Caki2 (cell line): ENCODE results near the gene KRT85. TPM values are rescaled to one million over a fixed set of nuclear protein-coding genes. Genes with fewer than 3 reads are reported as not detected.
"Not testable (repeated sequence)": the region's sequence is repeated elsewhere in the genome, so short reads cannot be mapped to it uniquely, and the experiment has no call there.

Experiments
- DNase-seq: peaks from one replicate; pipeline ENCODE4 v3.0.0-alpha.2; 2015; ENCODE audit warnings: low read depth
- in situ Hi-C: cut with HindIII; loops from 2 replicates; pipeline ENCODE4 v1.10.0; 2016; ENCODE audit warnings: low sequenced_read_pairs, low pct_unique_long_range_greater_than_20kb, mixed read lengths
- total RNA-seq: library from RNA; depleted of rRNA; stranded (reverse); fragments of >200 nt; shearing (Covaris generic); gene quantifications from 2 replicates; pipeline ENCODE4 v1.2.3, GENCODE V29; 2014; ENCODE audit warnings: low replicate concordance; rRNA removed

The KRT85 gene
- total RNA-seq, 1 experiment from 2014 or later = not detected

DNA sequence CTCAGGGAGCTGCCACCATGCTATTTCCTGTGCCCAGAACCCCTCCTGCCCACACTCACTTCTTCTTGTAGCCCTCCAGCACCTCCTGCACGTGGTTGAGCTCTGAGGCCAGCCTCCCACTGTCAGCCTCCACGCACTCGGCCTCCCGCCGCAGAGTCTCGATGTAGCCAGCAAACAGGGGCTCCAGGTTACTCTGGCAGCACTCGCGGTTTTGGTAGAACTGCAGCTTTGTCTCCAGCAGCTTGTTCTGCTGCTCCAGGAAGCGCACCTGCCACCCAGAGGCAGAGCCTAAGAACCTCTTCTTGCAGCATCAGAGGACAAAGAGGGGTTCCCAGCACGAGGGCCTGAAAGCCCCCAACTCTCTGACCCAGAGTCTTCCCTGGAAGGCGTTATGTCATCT lies 48.2 kb downstream of the KRT85 start:
- no peak for DNase-seq
- in situ Hi-C loops = no loop called here

DNA sequence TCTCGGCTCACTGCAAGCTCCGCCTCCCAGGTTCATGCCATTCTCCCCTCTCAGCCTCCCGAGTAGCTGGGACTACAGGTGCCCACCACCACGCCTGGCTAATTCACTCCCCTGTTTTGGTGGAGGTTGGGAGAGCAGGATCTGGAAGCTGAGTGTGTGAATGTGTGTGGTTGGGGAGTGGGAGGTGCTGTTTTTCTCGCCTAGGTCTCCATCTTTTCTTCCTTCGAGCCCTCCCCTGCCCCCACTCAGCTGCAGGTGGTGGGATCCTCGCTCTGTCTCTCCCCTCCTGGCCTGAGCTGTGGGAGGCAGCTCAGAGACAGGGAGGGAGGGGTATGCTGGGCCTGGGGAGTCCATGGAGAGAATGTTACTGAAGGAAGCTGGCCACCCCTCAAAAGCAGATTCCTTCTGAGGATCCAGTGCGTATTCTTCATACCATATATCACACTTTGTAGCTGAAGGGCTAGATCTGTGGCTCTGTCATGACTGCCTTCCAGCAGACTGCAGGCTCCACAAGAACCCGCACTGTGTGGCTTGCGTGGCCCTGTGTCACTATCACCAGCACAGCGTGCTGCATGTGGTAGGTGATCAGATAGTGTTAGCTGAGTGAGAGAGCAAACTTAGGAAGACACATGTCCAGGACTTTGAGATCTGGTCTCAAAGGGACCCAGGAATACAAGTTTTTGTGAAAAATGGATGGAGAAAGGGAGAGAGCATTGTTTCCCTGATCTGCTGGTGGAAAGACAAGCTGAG lies 48.9 kb downstream of the KRT85 start:
- in situ Hi-C loops = no loop called here
- no peak for DNase-seq

DNA sequence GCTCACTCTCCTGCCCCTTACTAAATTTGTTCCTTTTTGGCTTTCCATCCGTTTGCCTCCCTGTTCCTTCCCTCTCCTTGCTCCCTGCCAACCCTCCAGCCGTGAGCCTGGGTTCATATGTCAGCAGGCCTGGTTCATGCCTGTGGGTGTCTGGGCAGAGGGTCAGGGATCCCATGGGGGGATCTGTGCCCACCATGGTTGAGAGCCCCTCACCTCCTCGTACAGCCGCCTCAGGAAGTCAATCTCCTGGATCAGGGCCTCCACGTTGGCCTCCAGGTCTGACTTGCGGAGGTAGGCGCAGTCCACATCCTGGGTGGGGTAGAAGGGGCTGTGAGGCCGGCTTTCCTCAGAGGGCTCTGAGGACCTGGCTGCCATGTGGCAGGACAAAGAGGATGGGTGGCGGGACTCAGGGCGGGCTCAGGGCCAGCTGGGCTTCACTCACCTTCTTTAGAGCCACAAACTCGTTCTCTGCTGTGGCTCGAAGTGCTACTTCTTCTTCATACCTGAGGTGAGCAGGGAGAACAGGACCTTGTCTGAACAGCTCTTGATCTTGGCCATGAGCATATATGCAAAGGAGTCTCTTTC lies 49.7 kb downstream of the KRT85 start:
- no peak for DNase-seq
- in situ Hi-C loops = no loop called here

DNA sequence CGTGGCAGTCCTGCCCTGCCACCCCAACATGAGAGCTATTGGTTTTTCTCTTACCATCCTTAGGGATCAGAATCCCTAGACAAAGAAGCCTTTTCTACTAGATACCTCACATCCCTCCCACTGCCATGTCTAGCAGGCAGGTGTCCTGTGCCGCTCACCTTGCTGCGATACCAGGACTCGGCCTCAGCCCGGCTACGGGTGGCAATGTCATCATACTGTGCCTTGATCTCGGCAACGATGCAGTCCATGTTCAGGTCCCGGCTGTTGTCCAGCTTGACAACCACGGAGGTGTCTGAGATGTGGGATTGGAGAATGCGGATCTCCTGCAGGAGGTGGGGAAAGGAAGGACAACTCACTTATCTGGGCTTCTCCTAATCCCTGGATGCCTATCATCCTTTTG lies 50.6 kb downstream of the KRT85 start:
- in situ Hi-C loops = no loop called here
- no peak for DNase-seq

DNA sequence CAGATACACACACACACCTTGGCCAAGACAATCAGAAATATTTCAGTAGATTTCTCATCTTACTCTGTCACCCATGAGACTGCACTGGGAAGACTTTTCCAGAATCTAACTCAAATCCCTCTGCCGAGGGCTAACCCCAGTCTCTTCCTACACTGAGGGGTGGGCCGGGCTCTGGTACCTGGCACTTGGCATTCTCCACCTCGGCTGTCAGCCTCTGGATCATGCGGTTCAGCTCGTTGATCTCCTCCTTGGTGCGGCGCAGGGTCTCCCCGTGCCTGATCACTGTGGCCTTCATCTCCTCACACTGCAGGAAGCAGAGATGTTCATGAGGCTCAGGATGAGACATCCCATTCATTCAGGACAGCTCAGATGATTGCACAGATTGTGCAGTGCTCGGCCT lies 51.0 kb downstream of the KRT85 start:
- in situ Hi-C loops = no loop called here
- DNase-seq = no peak

DNA sequence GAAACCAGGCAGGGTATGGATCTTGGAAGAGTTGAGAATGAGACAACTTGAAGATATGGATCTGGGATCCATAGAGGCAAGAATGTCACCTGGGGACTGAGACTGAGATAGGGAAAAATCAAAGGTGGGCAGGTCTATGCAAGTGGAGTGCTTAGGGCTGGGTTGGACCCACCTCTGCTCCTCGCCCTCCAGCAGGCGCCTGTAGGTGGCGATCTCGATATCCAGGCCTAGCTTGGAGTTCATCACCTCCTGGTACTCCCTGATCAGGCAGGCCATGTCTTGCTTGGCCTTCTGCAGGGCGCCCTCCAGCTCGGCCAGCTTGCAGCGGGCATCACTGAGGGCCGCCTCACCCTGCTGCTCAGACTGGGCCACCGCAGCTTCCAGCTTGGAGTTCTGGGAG lies 51.6 kb downstream of the KRT85 start:
- in situ Hi-C loops, DNase-seq: not testable (repeated sequence)

DNA sequence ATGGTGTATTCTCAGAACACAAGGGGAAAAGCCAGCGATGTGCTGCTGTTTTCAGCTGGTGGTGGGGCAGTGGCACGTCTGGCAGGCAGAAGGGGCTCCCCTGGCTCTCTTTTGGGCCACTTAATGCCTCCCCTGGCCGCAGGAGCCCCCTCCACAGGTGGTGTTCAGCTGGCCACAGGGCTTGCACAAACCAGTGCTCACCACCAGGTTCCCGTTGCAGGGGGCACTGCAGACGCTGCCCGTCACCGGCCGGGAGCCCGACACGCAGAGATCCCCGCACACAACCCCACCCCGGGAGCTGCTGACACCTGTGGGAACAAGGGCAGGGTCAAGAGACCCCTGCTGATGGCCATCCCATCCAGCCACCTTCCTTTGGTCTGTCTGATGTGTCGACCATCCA lies 52.8 kb downstream of the KRT85 start:
- in situ Hi-C loops = no loop called here

DNA sequence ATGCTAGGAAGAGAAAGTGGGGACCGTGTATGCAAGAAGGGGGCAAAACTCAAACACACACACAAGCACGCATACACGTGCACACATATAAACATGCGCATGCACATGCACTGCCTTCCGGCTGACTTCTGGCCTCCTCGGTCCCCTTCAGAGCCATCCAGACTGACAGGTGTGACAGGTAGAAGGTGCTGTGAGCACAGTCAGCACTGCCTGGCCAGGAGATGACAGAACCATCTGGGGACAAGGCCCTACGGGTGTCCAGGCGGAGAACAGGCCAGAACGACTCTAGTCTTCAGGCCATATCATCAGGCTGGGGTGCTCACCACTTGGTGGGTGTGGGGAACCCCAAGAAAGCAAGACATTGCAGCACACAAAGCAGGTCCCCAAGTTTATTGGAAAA lies 53.4 kb downstream of the KRT85 start:
- no peak for DNase-seq
- in situ Hi-C loops = no loop called here

More for the DNA sequence above, 52.8 kb downstream of the KRT85 start:
- DNase-seq = no peak

DNA sequence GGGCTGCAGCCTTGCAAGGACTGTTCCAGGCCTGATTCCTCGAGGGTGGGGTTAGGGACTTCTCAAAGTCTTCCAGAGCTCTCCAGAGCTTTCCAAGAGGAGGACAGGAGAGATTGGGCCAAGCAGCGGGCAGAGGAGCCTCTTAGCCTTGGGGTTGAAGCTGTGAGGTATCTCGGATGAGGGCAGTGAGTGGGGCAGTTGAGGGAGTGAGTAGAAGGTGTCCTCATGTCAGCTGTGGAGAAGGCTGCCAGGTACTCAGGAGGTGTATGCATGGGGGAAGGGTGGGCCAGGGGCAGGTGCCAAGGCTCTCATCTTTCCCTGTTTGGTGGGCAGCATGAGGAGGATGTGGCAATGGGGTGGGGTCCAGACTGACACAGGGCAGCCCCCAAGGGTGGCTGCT lies 53.8 kb downstream of the KRT85 start:
- in situ Hi-C loops = no loop called here
- no peak for DNase-seq

DNA sequence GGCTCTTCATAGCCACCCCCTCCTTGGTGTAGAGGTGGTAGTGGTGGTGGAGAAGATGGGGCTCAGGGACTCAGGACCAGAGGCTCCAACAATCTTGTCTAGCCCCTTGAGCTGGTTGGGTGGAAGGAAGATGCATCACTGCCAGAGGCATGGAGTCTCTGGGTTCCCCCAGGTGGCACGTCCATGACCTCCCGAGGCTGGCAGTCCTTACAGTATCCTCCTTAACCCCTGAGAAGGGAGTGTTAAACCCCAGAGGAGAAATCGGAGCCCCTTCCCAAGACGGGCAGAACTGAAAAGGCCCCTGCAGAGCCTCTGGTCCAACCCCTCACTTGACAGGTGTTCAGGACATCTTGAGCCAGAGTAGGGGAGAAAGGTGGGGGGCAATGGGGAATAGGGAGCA lies 55.2 kb downstream of the KRT85 start:
- no peak for DNase-seq

DNA sequence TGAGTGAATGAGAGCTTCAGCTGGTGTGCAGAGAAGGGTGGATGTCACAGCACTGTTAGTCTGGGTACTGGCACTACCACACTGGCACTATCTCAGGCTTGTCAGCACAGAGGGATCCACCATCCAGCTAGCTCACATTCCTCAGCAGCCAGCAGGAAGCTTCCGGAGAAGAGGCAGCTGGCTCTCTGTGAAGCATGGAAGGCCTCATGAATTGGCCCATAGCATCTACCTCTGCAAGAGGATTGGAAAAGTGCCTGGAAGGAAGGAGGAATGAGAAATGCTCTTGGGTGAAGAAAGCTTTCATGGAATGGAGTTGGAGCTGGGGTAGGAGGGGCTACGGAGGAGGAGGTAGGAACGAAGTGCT lies 56.0 kb downstream of the KRT85 start:
- DNase-seq = no peak
- in situ Hi-C loops = no loop called here

More for the DNA sequence above, 55.2 kb downstream of the KRT85 start:
- in situ Hi-C loops = no loop called here

DNA sequence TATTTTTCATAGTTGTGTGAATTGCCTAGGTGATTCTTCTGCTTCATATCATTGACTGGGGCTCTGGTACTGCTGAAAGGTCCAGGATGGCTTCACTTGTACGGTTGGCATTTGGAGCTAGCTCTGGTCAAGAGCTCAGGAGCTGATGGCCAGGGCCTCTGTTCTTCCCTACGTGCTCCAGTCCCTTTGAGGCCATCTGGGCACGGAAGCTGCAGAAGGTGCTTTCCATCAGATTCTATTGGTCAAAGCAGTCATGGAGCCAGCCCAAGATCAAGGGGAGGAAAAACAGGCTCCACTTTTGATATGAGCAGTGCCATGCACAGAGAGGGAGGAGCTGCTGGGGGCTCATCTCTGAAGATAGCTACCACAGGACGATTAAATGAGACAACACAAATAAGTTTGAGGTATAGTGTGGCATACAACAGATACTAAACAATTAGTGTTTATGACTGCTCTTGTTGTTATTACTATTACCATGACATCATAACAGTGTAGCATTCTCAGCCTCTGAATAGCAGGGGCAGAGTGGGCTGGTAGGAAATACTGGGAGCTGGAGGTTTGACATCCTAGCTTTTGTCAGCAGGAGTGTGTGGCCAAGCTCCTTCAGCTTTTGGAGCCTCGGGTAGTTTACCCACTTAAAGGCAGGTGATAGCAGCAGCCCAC lies 56.5 kb downstream of the KRT85 start:
- in situ Hi-C loops = no loop called here
- no peak for DNase-seq

Other genes with a start within 250 kb of the KRT85 start
- gene KRT80, start 175.5 kb downstream of the KRT85 start, total RNA-seq = 31.6 and 33.0 TPM in 2 replicates
- gene KRT7, start 134.2 kb downstream of the KRT85 start, total RNA-seq = 122 and 152 TPM in 2 replicates
- gene KRT86, start 92.8 kb downstream of the KRT85 start, total RNA-seq = 8.7 and 14.5 TPM in 2 replicates
- gene KRT81, start 75.9 kb downstream of the KRT85 start, total RNA-seq = 3.3 TPM in 1 of 2 replicates, not detected in the other
- not detected in 2 replicates for gene KRT83, start 46.1 kb downstream of the KRT85 start, total RNA-seq
- gene KRT84, start 18.2 kb upstream of the KRT85 start, total RNA-seq = not detected in 2 replicates
- gene KRT82, start 38.9 kb upstream of the KRT85 start, total RNA-seq = not detected in 2 replicates
- gene KRT75, start 66.9 kb upstream of the KRT85 start, total RNA-seq = not detected in 2 replicates
- not detected in 2 replicates for gene KRT6B, start 84.7 kb upstream of the KRT85 start, total RNA-seq
- gene KRT6C, start 106.3 kb upstream of the KRT85 start, total RNA-seq = not detected in 2 replicates
- not detected in 2 replicates for gene KRT6A, start 125.8 kb upstream of the KRT85 start, total RNA-seq
- gene KRT5, start 152.9 kb upstream of the KRT85 start, total RNA-seq = not detected in 2 replicates
- not detected in 2 replicates for gene KRT71, start 185.7 kb upstream of the KRT85 start, total RNA-seq
- gene KRT74, start 206.4 kb upstream of the KRT85 start, total RNA-seq = not detected in 2 replicates
- not detected in 2 replicates for gene KRT72, start 234.0 kb upstream of the KRT85 start, total RNA-seq